Measurements from ENCODE around the gene ETF1. TPM values are rescaled to one million over a fixed set of nuclear protein-coding genes. Genes with fewer than 3 reads are reported as not detected.
"Not testable (repeated sequence)": the region's sequence is repeated elsewhere in the genome, so short reads cannot be mapped to it uniquely, and the experiment has no call there.

Gene ETF1
- total and polyA plus RNA-seq, 2 donors (not counting 1 experiment from before 2014, with no cell fraction given), result 10.2 to 50.5 TPM

DNA sequence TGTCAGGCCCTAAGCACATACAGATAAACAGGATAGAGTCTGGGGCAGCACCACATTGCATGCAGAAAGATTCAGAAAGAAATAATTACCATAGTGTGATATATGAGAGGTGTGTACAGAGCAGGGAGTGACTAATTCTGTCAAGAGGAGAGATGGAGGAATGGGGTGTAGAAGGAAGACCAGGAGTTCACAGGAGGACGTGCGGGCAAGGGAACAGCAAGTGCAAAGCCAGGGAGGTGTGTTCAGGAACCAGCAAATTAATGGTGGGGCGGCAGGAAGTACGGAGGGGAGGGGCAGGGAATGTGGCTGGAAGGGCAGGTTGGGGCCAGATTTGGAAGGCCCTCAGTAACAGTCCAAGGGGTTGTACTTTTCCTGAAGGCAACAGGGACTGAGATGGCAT lies 60.4 kb downstream of the ETF1 start:
- H3K4me2 ChIP-seq (replicated peaks; ENCODE audit: low read depth, low read length, poor library complexity, severe bottlenecking), result no peak overlapping the region
- DNase-seq (no peak), ATAC-seq (ENCODE audit: low read depth) (no peak)
- H3K27me3 ChIP-seq (replicated peaks in 1 of 4; ENCODE audit: control extremely low read depth in 1 of 4, control insufficient read depth in 3 of 4, insufficient read depth in 4 of 4, low read length in 3 of 4), result peaks cover 0 to 5% (median 0%) of the 10 kb centered on the region in 4 experiments
- ChIA-PET POLR2A (no interaction called here), CTCF (no interaction called here)
- 83% methylated on average over 4 of the region's 4 CpGs for WGBS (ENCODE audit: insufficient coverage)
- H3K4me1 Mint-ChIP-seq, result no peaks in the 10 kb centered on the region
- H4K20me1 ChIP-seq (ENCODE audit: control insufficient read depth, insufficient read depth, low read length, poor library complexity, severe bottlenecking), result no peaks in the 10 kb centered on the region
- no peak overlapping the region for H3K27ac Mint-ChIP-seq
- no peaks in the 10 kb centered on the region for H3K79me2 ChIP-seq (ENCODE audit: control insufficient read depth, insufficient read depth, low read length)
- H3K27ac ChIP-seq (ENCODE audit: low read length in 2 of 2), result no peak overlapping the region
- H3K4me3 ChIP-seq (ENCODE audit: control extremely low read depth in 1 of 5, extremely low read depth in 1 of 5, insufficient read depth in 1 of 5, low read depth in 2 of 5, low read length in 4 of 5), result no peak overlapping the region
- H3K4me3 Mint-ChIP-seq, result no peak overlapping the region
- H3K9me3 Mint-ChIP-seq (ENCODE audit: insufficient read depth), result no peaks in the 10 kb centered on the region
- H3K27me3 Mint-ChIP-seq, result peaks cover 24% of the 10 kb centered on the region
- no peak for TF ChIP-seq EZH2 (IDR thresholded peaks at IDR 0.05; ENCODE audit: borderline replicate concordance, insufficient read depth, low read depth, low read length, poor library complexity, severe bottlenecking)
- TF ChIP-seq, protein P1, sequence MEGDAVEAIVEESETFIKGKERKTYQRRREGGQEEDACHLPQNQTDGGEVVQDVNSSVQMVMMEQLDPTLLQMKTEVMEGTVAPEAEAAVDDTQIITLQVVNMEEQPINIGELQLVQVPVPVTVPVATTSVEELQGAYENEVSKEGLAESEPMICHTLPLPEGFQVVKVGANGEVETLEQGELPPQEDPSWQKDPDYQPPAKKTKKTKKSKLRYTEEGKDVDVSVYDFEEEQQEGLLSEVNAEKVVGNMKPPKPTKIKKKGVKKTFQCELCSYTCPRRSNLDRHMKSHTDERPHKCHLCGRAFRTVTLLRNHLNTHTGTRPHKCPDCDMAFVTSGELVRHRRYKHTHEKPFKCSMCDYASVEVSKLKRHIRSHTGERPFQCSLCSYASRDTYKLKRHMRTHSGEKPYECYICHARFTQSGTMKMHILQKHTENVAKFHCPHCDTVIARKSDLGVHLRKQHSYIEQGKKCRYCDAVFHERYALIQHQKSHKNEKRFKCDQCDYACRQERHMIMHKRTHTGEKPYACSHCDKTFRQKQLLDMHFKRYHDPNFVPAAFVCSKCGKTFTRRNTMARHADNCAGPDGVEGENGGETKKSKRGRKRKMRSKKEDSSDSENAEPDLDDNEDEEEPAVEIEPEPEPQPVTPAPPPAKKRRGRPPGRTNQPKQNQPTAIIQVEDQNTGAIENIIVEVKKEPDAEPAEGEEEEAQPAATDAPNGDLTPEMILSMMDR (IDR thresholded peaks at IDR 0.05), result no peak
- no peaks in the 10 kb centered on the region for H3K9me3 ChIP-seq (ENCODE audit: control extremely low read depth in 1 of 3, control insufficient read depth in 2 of 3, insufficient read depth in 1 of 3, low read length in 2 of 3)
- H3K36me3 ChIP-seq (replicated peaks in 1 of 2; ENCODE audit: control extremely low read depth in 1 of 2, control insufficient read depth in 1 of 2, extremely low read depth in 1 of 2, insufficient read depth in 2 of 2, low read length in 1 of 2), result no peaks in the 10 kb centered on the region
- intact Hi-C loops (cut with micrococcal nuclease), result no loop called here
- H3K4me1 ChIP-seq (ENCODE audit: control insufficient read depth in 2 of 2, insufficient read depth in 2 of 2, low read length in 2 of 2), result no peaks in the 10 kb centered on the region
- H2AFZ ChIP-seq (ENCODE audit: insufficient read depth, low read depth, low read length, poor library complexity, severe bottlenecking), result no peak overlapping the region
- no peak overlapping the region for H3K9ac ChIP-seq (ENCODE audit: low read length)

DNA sequence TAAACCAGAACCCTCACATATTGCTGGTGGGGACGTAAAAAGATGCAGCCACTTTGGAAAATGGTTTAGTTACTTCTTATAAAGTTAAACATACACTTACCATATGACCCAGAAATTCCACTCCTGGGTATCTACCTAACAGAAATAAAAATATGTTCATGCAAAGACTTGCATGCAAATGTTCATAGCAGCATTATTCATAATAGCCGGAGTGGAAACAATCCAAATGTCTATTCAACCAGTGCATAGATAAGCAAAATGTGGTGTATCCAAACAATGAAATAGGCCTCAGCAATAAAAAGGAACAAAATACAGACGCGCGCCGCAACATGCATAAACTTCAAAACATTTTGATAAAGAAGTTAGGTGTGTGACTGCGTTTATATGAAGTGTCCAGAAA lies 66.1 kb downstream of the ETF1 start:
- ChIA-PET CTCF (no interaction called here), POLR2A (no interaction called here)
- Histone ChIP-seq H3K79me2 (ENCODE audit: control insufficient read depth, insufficient read depth, low read length) (no peaks in the 10 kb centered on the region), H3K27me3 (replicated peaks in 1 of 4; ENCODE audit: control extremely low read depth in 1 of 4, control insufficient read depth in 3 of 4, insufficient read depth in 4 of 4, low read length in 3 of 4) (peaks cover 0 to 5% (median 0%) of the 10 kb centered on the region in 4 experiments), H3K9ac (ENCODE audit: low read length) (no peak overlapping the region), H4K20me1 (ENCODE audit: control insufficient read depth, insufficient read depth, low read length, poor library complexity, severe bottlenecking) (no peaks in the 10 kb centered on the region), H3K4me2 (replicated peaks; ENCODE audit: low read depth, low read length, poor library complexity, severe bottlenecking) (no peak overlapping the region), H3K27ac (ENCODE audit: low read length in 2 of 2) (no peak overlapping the region), H3K36me3 (replicated peaks in 1 of 2; ENCODE audit: control extremely low read depth in 1 of 2, control insufficient read depth in 1 of 2, extremely low read depth in 1 of 2, insufficient read depth in 2 of 2, low read length in 1 of 2) (no peaks in the 10 kb centered on the region), H2AFZ (ENCODE audit: insufficient read depth, low read depth, low read length, poor library complexity, severe bottlenecking) (no peak overlapping the region), H3K9me3 (ENCODE audit: control extremely low read depth in 1 of 3, control insufficient read depth in 2 of 3, insufficient read depth in 1 of 3, low read length in 2 of 3) (no peaks in the 10 kb centered on the region), H3K4me3 (ENCODE audit: control extremely low read depth in 1 of 5, extremely low read depth in 1 of 5, insufficient read depth in 1 of 5, low read depth in 2 of 5, low read length in 4 of 5) (no peak overlapping the region), H3K4me1 (ENCODE audit: control insufficient read depth in 2 of 2, insufficient read depth in 2 of 2, low read length in 2 of 2) (no peaks in the 10 kb centered on the region)
- no peak for ATAC-seq (ENCODE audit: low read depth)
- no peaks in the 10 kb centered on the region for H3K4me1 Mint-ChIP-seq
- H3K4me3 Mint-ChIP-seq, result no peak overlapping the region
- DNase-seq, result no peak
- no peaks in the 10 kb centered on the region for H3K9me3 Mint-ChIP-seq (ENCODE audit: insufficient read depth)
- TF ChIP-seq, protein P1 (IDR thresholded peaks at IDR 0.05), result no peak
- no peak for TF ChIP-seq EZH2 (IDR thresholded peaks at IDR 0.05; ENCODE audit: borderline replicate concordance, insufficient read depth, low read depth, low read length, poor library complexity, severe bottlenecking)
- intact Hi-C loops (cut with micrococcal nuclease), result no loop called here
- no peak overlapping the region for H3K27ac Mint-ChIP-seq
- 90% methylated on average over 3 of the region's 7 CpGs for WGBS (ENCODE audit: insufficient coverage)
- peaks cover 17% of the 10 kb centered on the region for H3K27me3 Mint-ChIP-seq

DNA sequence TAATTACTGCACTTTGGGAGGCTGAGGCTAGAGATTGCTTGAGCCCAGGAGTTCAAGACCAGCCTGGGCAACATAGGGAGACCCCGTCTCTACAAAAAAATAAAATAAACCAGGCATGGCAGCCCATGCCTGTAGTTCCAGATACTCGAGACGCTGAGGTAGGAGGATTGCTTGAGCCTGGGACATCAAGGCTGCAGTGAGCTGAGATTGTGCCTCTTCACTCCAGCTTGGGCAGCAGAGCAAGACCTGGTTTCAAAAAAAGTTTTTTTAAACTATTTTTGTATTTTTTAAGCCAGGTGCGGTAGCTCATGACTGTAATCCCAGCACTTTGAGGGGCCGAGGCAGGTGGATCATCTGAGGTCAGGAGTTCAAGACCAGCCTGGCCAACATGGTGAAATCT lies 69.9 kb downstream of the ETF1 start:
- H3K27me3 ChIP-seq (replicated peaks in 1 of 4; ENCODE audit: control extremely low read depth in 1 of 4, control insufficient read depth in 3 of 4, insufficient read depth in 4 of 4, low read length in 3 of 4); H2AFZ ChIP-seq (ENCODE audit: insufficient read depth, low read depth, low read length, poor library complexity, severe bottlenecking); H3K4me1 Mint-ChIP-seq; H4K20me1 ChIP-seq (ENCODE audit: control insufficient read depth, insufficient read depth, low read length, poor library complexity, severe bottlenecking); H3K79me2 ChIP-seq (ENCODE audit: control insufficient read depth, insufficient read depth, low read length); H3K4me1 ChIP-seq (ENCODE audit: control insufficient read depth in 2 of 2, insufficient read depth in 2 of 2, low read length in 2 of 2); POLR2A ChIA-PET; DNase-seq; ATAC-seq (ENCODE audit: low read depth); H3K27ac ChIP-seq (ENCODE audit: low read length in 2 of 2); H3K4me3 ChIP-seq (ENCODE audit: control extremely low read depth in 1 of 5, extremely low read depth in 1 of 5, insufficient read depth in 1 of 5, low read depth in 2 of 5, low read length in 4 of 5); H3K4me2 ChIP-seq (replicated peaks; ENCODE audit: low read depth, low read length, poor library complexity, severe bottlenecking); H3K9me3 Mint-ChIP-seq (ENCODE audit: insufficient read depth); intact Hi-C loops (cut with micrococcal nuclease); H3K27ac Mint-ChIP-seq; H3K4me3 Mint-ChIP-seq; H3K36me3 ChIP-seq (replicated peaks in 1 of 2; ENCODE audit: control extremely low read depth in 1 of 2, control insufficient read depth in 1 of 2, extremely low read depth in 1 of 2, insufficient read depth in 2 of 2, low read length in 1 of 2); H3K9ac ChIP-seq (ENCODE audit: low read length); H3K9me3 ChIP-seq (ENCODE audit: control extremely low read depth in 1 of 3, control insufficient read depth in 2 of 3, insufficient read depth in 1 of 3, low read length in 2 of 3): not testable (repeated sequence)
- WGBS (ENCODE audit: insufficient coverage), result 88% methylated on average over 4 of the region's 5 CpGs
- CTCF ChIA-PET, result interaction anchor here (1.7 kb wide), 1 partner anchor 22 kb away, joined by 3 read pairs; no protein-coding TSS in a partner anchor
- H3K27me3 Mint-ChIP-seq, result peaks cover 12% of the 10 kb centered on the region

All from B cell (primary cell).